Measurements from ENCODE around the gene IGSF10.

IGSF10 gene

GRCh38 chr3:151459358-151459757 lies 1.5 kb downstream of the IGSF10 start:
- DNase-seq = no peak

- DNase-seq = no peak
Observed at GRCh38 chr3:151456065-151456464, 4.8 kb downstream of the IGSF10 start.

- DNase-seq = no peak
Observed at GRCh38 chr3:151452841-151453240, 8.0 kb downstream of the IGSF10 start.

- no peak for DNase-seq
Observed at GRCh38 chr3:151452368-151452767, 8.5 kb downstream of the IGSF10 start.

- DNase-seq = no peak
Observed at GRCh38 chr3:151446002-151446340, 14.9 kb downstream of the IGSF10 start.

- DNase-seq = no peak
Observed at GRCh38 chr3:151445273-151446001, 15.4 kb downstream of the IGSF10 start.

- no peak for DNase-seq
Observed at GRCh38 chr3:151443583-151443982, 17.3 kb downstream of the IGSF10 start.

GRCh38 chr3:151440940-151441339 lies 19.9 kb downstream of the IGSF10 start:
- no peak for DNase-seq

- DNase-seq = peak; percentile 65
Observed at GRCh38 chr3:151439652-151440125, 21.2 kb downstream of the IGSF10 start.

- DNase-seq = no peak
Observed at GRCh38 chr3:151437906-151438305, 23.0 kb downstream of the IGSF10 start.

- DNase-seq = no peak
Observed at GRCh38 chr3:151436675-151437446, 24.0 kb downstream of the IGSF10 start.

- no peak for DNase-seq
Observed at GRCh38 chr3:151434151-151434890, 26.5 kb downstream of the IGSF10 start.

- no peak for DNase-seq
Observed at GRCh38 chr3:151432616-151433372, 28.1 kb downstream of the IGSF10 start.

GRCh38 chr3:151431940-151432339 lies 28.9 kb downstream of the IGSF10 start:
- no peak for DNase-seq

GRCh38 chr3:151430821-151431484 lies 29.9 kb downstream of the IGSF10 start:
- no peak for DNase-seq

- DNase-seq = no peak
Observed at GRCh38 chr3:151428386-151428785, 32.5 kb downstream of the IGSF10 start.

GRCh38 chr3:151426341-151426657 lies 34.6 kb downstream of the IGSF10 start:
- DNase-seq = no peak

GRCh38 chr3:151425627-151426340 lies 35.1 kb downstream of the IGSF10 start:
- DNase-seq = no peak

- no peak for DNase-seq
Observed at GRCh38 chr3:151423091-151423490, 37.8 kb downstream of the IGSF10 start.

- DNase-seq = no peak
Observed at GRCh38 chr3:151421938-151422337, 38.9 kb downstream of the IGSF10 start.

GRCh38 chr3:151419806-151420205 lies 41.1 kb downstream of the IGSF10 start:
- no peak for DNase-seq

GRCh38 chr3:151415289-151415688 lies 45.6 kb downstream of the IGSF10 start:
- DNase-seq = no peak
